ENCODE results near the gene TPRA1.
"Not testable (repeated sequence)": the region's sequence is repeated elsewhere in the genome, so short reads cannot be mapped to it uniquely, and the experiment has no call there.

TPRA1 gene

DNA sequence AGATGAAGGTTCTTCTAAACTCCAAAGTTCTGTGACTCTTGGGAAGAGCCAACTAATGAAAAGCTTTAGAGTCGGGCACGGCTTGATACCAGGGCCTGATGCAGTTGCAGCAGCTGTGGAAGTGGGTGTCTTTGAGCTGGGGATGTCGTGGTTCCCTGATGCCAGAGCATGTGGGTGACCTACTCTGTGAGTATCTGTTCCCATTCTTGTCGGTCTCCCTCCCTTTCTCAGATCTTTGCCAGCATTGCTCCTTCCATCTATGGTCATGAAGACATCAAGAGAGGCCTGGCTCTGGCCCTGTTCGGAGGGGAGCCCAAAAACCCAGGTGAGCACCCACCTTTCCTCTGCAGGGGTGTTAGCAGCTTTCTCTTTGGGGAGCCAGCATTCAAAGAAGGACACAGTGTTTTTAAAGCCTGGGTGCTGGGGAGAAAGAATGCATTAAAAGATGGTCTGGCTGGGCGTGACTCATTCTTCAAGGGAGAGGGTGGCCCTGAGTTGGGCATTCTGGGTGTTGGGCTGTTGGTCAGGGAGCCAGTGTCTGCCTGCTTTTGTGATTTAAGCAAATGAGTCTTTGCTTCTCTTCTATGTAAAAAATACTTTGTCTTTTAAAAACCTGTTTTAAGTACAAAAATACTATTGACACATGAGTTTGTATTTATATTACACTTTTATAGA lies 25.2 kb upstream of the TPRA1 start:
- DNase-seq: no peak

DNA sequence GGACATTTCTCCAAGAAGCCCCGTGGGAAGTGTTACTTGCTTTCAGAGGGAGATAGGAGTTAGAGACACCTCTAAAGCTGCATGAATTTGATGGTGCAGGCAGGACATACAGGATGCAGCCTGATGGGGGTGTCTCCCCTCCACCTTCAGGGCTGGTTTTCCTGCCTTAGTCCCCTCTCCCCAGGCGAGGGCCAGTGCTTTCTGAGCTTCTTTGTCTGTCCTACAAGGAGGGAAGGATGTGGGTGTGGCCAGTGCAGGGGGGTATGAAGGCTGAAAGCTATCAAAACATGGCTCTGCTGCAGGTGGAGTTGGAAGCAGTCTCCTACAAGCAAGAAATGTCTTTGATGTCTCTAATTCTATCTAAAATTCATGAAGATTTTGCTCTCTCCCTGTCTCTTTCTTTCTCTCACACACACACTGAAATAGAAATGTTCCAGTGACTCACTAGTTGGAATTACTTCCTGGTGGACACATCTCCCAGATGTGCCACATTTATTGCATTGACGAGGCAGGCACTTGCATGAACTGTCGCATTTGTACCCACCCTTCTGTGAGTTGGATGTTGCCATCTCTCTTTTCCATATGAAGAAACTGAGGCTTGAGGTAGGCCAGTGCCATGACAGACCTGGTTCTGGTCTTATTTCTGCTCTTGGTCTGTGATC lies 24.5 kb upstream of the TPRA1 start:
- DNase-seq: no peak

GRCh38 chr3:127613406-127613805 lies 22.9 kb upstream of the TPRA1 start:
- DNase-seq: no peak

- no peak for DNase-seq
Observed at GRCh38 chr3:127612966-127613365, 22.4 kb upstream of the TPRA1 start.

DNA sequence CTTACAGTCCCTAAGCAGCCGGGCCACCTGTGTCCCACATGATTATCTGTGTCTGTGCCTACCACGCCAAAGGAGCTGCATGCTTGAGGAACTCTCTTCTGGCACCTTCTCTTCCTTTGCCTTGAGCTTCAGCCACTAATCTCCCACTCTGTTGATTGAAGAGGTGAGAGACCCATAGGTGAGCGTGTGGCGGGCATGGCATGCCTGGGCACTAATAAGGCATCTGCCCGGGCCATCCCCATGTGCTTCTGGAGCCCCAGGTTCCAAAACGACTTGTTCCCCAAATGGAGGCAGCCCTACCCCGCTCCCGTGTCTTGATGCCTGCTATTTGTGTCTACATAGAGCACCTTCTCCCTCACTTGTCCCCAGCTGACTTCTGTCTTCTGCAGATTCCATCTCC lies 20.7 kb upstream of the TPRA1 start:
- no peak for DNase-seq

GRCh38 chr3:127610105-127610504 lies 19.6 kb upstream of the TPRA1 start:
- no peak for DNase-seq

GRCh38 chr3:127608362-127608718 lies 17.8 kb upstream of the TPRA1 start:
- no peak for DNase-seq

DNA sequence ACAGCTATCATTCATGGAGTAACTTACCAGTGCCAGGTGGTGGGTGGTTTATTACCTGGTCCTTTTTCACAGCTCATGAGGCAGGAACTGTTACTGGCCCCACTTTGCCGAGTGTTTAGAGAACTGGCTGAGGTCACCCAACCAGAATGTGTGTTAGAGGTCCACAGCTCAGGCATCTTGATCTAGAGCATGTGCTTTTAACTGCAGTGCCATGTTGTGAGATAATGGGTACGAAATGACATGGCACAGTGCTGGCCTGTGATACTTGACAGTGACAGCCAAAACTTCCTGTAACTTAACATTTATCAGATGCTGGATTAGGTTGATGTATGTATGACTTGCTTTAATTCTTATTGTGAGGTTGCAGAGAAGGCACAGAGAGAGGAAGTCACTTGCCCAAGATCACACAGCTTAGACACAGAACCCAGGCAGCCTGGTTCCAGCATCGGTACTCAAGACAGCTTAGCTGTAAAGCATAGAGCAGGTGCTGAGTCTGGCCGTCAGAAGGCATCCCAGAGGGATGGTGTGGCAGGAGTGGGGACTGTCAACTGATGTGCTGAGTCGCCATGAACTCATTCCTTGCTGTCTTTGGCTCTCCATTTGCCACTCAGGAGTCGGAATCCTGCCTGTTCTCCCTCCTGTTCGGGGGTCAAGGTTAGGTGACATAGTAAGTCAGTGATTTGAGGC lies 17.3 kb upstream of the TPRA1 start:
- DNase-seq: no peak

DNA sequence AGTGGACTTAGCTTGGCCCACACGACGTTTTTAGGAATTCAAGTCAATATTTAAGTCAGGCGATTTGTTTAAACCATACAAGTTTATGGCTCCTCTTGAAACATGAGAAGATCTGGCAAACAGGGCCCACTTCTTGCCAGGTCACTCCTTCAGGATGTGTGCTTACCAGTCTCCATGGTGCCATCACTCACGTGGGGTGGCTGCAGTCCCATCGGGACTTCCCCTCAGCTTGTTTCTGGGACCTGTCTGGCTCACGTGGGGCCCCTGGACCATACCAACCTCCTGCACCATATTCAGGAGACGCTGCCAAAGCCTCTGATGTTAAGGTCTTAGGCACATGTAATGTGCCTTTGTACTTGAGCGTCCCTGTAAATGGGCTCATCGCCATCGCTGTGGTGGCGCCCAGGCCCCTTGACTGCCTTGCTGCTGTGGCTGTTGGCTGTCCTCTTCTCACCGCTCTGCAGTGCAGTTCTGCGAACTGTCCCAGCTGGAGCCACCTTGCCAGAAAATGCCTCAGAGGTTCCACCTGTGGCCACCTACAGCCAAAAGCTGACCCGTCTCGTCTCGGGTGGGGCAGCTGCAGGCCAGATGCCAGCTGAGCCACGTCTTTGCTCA lies 16.6 kb upstream of the TPRA1 start:
- no peak for DNase-seq

DNA sequence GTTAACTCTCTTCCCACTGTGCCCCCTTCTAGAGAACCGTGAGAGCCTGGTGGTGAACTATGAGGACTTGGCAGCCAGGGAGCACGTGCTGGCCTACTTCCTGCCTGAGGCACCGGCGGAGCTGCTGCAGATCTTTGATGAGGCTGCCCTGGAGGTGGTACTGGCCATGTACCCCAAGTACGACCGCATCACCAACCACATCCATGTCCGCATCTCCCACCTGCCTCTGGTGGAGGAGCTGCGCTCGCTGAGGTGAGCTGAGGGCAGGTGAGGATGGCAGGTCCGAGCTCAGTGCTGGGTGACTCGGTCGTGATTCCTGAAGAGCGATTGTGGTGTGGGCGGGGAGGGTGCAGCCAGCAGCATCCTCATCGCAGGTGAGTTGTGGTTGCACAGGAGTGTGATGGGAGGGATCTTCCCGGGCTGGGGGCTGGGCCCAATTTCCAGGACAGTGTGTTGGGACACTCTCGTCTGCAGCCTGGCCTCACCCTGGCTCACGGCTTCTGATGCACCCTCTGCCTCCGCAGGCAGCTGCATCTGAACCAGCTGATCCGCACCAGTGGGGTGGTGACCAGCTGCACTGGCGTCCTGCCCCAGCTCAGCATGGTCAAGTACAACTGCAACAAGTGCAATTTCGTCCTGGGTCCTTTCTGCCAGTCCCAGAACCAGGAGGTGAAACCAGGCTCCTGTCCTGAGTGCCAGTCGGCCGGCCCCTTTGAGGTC lies 15.7 kb upstream of the TPRA1 start:
- no peak for DNase-seq

GRCh38 chr3:127605547-127605946 lies 15.0 kb upstream of the TPRA1 start:
- not testable (repeated sequence) for DNase-seq

DNA sequence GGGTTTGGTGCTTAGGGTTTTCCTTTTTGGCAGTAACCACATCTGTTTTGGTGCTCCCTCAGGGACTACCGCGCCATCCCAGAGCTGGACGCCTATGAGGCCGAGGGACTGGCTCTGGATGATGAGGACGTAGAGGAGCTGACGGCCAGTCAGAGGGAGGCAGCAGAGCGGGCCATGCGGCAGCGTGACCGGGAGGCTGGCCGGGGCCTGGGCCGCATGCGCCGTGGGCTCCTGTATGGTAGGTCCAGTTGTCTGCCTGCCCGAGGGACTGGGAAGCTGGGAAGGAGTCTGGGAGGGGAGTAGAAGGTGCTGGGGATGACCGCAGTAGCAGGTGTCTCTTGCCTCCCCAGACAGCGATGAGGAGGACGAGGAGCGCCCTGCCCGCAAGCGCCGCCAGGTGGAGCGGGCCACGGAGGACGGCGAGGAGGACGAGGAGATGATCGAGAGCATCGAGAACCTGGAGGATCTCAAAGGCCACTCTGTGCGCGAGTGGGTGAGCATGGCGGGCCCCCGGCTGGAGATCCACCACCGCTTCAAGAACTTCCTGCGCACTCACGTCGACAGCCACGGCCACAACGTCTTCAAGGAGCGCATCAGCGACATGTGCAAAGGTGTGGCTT lies 14.1 kb upstream of the TPRA1 start:
- no peak for DNase-seq

DNA sequence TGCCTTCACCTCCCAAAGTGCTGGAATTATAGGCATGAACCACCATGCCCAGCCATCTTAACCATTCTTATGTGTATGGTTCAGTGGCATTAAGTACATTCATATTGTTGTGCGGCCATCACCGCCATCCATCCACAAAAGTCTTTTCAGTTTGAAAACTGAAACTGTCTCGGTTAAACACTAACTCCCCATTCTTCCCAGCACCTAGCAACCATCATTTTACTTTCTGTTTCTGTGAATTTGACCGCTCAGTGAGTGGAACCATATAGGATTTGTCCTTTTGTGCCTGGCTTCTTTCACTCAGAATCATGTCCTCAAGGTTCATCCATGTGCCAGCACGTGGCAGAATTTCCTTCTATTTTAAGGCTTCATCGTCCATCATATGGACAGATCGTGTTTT lies 13.5 kb upstream of the TPRA1 start:
- no peak for DNase-seq

DNA sequence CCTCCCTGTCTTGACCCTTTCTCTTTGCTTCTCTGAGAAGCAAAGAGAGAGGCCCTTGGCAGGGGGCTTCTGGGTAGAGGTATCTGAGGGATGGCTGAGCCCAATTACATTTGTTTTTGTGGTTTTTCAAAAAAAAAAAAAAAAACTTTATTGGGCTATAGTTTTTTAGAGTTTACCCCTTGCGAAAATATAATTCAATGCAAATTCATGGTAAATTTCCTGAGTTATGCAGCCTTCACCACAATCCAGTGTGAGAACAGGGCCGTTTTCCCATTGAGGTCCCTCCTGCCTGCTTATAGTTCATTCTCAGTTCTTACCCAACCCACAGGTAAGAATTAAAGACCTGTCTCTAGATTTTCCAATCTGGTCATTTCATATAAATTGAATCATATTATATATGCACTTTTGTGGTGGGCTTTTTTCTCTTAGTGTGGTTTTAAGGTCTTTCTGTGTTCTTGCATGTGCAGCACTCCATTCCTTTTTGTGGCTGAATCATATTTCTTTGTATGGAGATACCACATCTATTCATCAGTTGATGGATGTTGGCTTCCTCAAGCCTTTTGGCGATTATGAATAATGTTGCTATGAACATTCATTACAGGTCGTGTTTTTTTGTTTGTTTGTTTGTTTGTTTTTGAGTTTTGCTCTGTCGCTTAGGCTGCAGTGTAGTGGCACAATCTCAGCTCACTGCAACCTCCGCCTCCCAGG lies 10.4 kb upstream of the TPRA1 start:
- DNase-seq: no peak

- no peak for DNase-seq
Observed at GRCh38 chr3:127598841-127599570, 8.5 kb upstream of the TPRA1 start.

DNA sequence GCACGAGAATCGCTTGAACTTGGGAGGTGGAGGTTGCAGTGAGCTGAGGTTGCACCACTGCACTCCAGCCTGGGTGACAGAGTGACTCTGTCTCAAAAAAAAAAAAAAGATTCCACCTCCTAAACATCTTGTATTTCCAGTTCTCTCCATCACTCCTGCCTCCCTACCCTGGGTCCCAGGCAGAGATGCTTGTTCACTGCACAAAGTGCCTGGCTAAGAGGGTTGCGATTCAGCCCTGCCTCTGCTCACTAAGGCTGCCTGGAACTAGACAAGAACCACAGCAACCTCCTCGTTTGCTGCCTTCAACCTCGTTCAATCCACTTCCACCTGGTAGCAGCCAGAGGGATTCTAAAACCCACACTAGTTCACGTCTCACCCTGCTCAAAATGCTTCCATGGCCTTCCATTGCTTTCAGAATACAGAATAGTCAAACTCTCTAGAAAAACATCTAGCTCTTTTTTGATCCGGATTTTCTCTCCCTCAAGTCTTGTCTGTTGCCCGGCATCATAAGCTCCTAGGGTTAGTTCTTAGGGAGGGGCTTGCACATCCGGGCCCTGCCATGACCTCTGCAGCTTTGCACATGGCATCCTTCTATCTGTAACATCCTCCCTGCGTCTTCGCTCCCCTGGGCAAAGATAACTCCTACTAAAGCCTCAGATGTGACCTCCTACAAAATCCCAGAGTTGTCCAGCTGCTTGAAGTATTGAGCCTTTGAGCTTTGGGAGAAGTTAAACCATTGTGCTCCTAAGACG lies 6.7 kb upstream of the TPRA1 start:
- DNase-seq: no peak

DNA sequence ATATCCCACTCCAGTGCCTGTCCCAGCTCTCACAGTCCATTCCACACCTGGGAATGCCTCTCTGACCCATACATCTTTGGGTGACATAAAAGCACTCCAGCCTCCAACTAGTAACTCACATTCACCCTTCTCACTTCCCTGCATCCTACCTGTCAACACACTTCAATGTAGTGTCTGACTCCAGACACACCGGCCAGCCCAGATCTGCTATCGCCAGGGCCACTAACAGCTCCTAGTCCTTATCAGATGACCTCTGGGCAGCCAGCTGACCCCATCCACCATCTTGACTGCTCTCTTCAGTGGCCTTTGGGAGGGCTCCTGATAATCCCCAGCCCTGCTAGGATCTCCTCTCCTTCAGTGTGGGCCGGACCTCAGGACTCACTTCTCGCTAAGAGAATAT lies 4.8 kb upstream of the TPRA1 start:
- DNase-seq: no peak

DNA sequence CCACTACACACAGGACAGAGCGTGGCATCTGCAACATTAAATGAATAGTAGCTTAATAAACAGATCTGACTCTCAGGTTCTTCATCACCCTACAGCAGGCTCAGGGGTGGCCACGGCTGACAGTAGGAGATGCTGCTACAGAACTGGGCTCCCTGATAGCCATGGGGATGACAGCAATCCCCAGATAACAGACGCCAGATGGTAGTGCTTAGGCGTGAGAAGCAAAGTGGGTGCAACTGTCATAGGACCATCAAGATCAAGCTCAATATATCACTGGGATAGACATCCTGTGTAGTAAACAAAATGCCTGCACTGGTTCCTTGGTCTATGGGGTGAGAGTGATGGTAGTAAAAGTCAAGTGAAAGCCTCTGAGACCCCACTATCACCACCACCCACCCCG lies 2.6 kb upstream of the TPRA1 start:
- no peak for DNase-seq

GRCh38 chr3:127590282-127590592 lies 296 bp downstream of the TPRA1 start:
- peak in 1 of 2 donors; percentile 38 for DNase-seq

GRCh38 chr3:127589600-127590281 lies 792 bp downstream of the TPRA1 start:
- no peak for DNase-seq

Data from CD4-positive, alpha-beta T cell treated with Interleukin-4 for 1 hour (primary cell).